Fibroblast of skin of scalp (primary cell): ENCODE data around the gene SLC38A1.
"Not testable (repeated sequence)": the region's sequence is repeated elsewhere in the genome, so short reads cannot be mapped to it uniquely, and the experiment has no call there.

Source experiments
- DNase-seq: peaks from one replicate; pipeline ENCODE4 v3.0.0-alpha.2; 2013

The SLC38A1 gene

GRCh38 chr12:46164186-46164761 lies 104.6 kb downstream of the SLC38A1 start:
- DNase-seq, result no peak

- not testable (repeated sequence) for DNase-seq
Observed at GRCh38 chr12:46162549-46163076, 106.2 kb downstream of the SLC38A1 start.

- DNase-seq, result no peak
Observed at GRCh38 chr12:46160981-46161690, 107.7 kb downstream of the SLC38A1 start.

DNA sequence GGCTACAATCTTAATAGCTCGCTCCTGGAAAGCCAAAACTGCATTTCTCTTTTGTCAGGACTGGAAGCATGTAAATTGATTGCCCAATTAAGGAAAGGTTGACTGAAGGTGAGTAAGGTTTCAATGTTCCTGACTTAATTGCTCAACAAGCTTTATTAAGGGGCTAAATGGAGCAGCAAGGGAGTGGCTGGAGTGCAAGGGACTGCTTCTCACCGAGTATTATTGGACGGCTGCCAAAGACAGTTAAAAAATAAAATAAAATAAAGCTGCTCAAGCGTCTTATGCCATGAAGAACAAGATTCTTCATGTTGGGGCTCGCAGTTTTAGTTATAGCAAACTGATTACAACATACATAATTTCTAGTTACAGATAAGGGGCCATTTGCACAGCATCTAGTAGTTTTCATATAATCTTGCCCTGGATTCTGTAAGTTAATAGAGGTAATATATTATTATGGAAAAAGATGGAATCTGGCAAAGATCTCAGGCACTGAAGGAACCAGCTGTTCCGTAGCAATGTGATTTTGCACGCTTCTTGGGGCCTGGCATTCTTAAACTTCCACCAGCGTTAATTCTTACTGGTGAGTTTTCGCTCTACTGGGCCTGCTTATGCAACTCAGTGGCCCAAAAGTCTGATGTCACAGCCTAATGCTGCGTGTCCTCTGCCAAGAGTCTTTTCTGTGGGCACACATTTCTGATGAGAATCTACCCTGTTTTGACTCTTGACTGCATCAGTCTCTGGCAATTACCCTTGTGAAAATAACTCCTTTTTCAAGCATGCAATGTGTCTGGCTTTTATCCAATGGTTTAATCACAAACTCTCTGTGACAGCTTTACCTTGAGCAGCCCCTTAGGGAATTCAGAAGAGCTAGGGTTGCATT lies 108.5 kb downstream of the SLC38A1 start:
- DNase-seq, result peak; percentile 54

GRCh38 chr12:46159309-46159901 lies 109.4 kb downstream of the SLC38A1 start:
- no peak for DNase-seq

DNA sequence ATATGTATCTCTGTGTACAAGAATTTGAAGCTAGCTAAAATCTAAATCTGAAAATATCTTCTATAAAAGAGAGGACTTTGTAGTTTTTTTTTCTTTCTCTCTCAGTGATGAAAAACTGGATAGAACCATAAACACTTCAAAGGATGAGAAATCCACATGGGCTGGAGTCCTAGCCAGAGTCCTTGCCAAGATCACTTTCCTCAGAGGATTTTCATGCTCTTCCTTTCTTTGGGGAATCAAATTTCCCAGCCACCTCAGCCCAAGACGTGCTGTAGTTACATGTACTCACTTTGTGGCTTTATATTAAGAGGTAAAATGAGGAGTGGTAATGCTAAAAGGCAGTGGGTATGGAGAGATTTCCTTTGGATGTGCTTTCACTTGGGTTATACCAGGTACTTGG lies 110.3 kb downstream of the SLC38A1 start:
- DNase-seq, result no peak

DNA sequence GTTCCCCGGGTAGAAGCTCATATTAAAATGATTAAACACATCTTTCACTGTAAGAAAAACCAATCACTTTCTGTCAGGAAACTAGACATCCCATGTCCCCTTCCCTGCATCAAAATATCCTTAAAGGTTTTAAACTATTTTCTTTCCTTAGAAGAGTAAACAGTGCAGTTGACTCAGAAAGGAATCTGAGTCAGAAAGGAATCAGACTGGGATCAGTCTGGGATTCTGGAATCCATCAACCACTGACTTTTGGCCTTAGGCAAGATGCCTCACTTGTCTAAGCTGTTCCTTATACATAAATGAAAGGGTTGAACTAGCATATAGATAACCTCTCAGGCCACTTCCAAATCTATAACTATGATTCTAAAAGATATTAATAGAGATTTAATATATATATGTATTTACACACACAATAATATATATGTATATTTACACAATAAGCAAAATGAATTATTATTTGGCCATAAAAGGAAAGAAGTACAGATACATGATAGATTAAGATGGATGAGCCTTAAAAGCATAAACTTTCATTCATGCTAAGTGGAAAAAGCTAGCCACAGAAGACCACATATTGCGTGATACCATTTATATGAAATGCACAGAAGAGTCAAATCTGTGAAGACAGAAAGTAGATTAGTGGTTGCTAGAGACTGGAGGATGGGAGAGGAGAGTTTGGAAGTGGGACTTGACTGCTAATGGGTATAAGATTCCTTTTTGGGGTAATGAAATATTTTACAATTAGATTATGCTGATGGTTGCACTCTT lies 114.4 kb downstream of the SLC38A1 start:
- peak; percentile 73 for DNase-seq

GRCh38 chr12:46153268-46153872 lies 115.5 kb downstream of the SLC38A1 start:
- DNase-seq, result peak; percentile 29

GRCh38 chr12:46152456-46152855 lies 116.4 kb downstream of the SLC38A1 start:
- no peak for DNase-seq

DNA sequence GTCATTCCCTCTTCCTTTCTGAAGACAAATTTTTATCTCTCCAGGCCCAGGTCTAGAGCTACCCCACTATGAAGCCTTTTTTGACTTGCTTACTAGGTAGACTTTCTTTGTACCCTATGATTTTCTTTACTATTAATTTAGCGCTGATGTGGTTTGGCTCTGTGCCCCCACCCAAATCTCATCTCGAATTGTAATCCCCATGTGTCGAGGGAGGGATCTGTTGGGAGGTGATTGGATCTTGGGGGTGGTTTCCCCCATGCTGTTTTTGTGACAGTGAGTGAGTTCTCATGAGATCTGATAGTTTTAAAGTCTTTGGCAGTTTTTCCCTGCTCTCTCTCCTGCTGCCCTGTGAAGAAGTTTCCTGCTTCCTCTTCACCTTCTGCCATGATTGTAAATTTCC lies 118.1 kb downstream of the SLC38A1 start:
- no peak for DNase-seq

DNA sequence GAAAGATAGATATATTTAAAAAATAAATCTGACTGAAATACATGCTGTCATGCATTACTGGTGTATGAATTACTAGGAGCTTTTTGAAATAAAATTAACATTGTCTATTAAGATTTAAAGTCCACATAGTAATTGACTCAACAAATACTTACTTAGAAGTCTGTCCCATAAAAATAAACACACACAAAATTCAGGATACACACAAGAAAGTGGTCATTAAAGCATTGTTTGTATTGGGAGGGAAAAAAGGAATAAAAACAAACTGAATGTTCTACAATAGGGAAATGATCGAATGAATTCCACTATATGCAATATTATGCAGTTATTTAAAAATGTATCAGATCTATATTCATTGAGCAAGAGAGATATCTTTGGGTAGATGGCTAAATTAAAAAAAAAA lies 118.9 kb downstream of the SLC38A1 start:
- no peak for DNase-seq

GRCh38 chr12:46149079-46149464 lies 119.8 kb downstream of the SLC38A1 start:
- no peak for DNase-seq

GRCh38 chr12:46148327-46149078 lies 120.3 kb downstream of the SLC38A1 start:
- peak; percentile 60 for DNase-seq

GRCh38 chr12:46147144-46147543 lies 121.7 kb downstream of the SLC38A1 start:
- DNase-seq, result no peak

GRCh38 chr12:46145881-46146280 lies 123.0 kb downstream of the SLC38A1 start:
- no peak for DNase-seq

GRCh38 chr12:46144433-46144832 lies 124.4 kb downstream of the SLC38A1 start:
- no peak for DNase-seq

- DNase-seq, result no peak
Observed at GRCh38 chr12:46136249-46136648, 132.6 kb downstream of the SLC38A1 start.

DNA sequence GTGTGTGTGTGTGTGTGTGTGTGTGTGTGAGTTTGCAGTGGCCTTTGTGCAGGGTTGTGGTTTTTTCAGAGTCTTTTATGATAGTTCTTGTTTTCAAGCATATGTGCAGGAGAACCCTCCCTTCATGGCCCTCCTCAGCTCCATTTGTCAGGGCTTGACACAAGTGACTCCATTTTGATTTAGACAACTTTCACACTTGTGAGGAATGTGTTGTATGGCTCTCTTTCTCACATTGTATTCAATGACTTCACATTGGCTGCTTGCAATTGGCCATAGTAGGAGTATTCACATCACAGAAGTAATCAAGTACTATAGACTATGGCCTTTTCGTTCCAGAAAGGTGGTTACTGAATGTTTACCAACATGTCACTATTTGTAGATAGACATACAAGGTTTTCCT lies 133.1 kb downstream of the SLC38A1 start:
- no peak for DNase-seq

- DNase-seq, result no peak
Observed at GRCh38 chr12:46134852-46135251, 134.0 kb downstream of the SLC38A1 start.

- no peak for DNase-seq
Observed at GRCh38 chr12:46134205-46134811, 134.5 kb downstream of the SLC38A1 start.
